HepG2 (cell line): ENCODE results near the gene AGAP4. TPM values are rescaled to one million over a fixed set of nuclear protein-coding genes. Genes with fewer than 3 reads are reported as not detected.
"Not testable (repeated sequence)": the region's sequence is repeated elsewhere in the genome, so short reads cannot be mapped to it uniquely, and the experiment has no call there.

Source experiments
- ATAC-seq: fragments of 200-7000 bp; cut with Tn5 transposase; 3 replicates; pipeline ENCODE4 v1.9.1; 2020; ENCODE audit warnings: mild to moderate bottlenecking, moderate library complexity
- Bru-seq: library from RNA; stranded (reverse); fragments of 400-500 nt; gene quantifications from one replicate; lab custom pipeline; 2021; lab: Mats Ljungman, UMichigan
- BruChase-seq, 2 experiments: library from RNA; stranded (reverse); fragments of 400-500 nt; gene quantifications; one replicate each; lab custom pipeline; 2021; lab: Mats Ljungman, UMichigan
- BruUV-seq: library from RNA; stranded (reverse); fragments of 400-500 nt; replicated peaks from 2 replicates; lab custom pipeline; 2021; lab: Mats Ljungman, UMichigan
- CTCF ChIA-PET: fragments of 300-600 bp; formaldehyde crosslinking; extraction: SDS; loops from one replicate; lab custom pipeline; 2021; ENCODE audit warnings: low total read pairs, inconsistent platforms, low intra/inter-chr PET ratio; lab: Yijun Ruan, JAX
- POLR2A ChIA-PET: fragments of 350-600 bp; sonication (Branson Sonifier 250); formaldehyde crosslinking; loops from one replicate; lab custom pipeline; 2020; ENCODE audit warnings: antibody characterized with exemption, inconsistent platforms; lab: Yijun Ruan, JAX
- DNase-seq: peaks from one replicate; pipeline ENCODE4 v3.0.0-alpha.2; 2015; ENCODE audit warnings: low spot score
- FAIRE-seq: peaks from 3 replicates; lab custom pipeline; 2011; peaks lifted over from hg19 to GRCh38; lab: Jason Lieb, UNC
- H2AFZ ChIP-seq: one replicate; pipeline ENCODE4 v1.6.1; 2011; ENCODE audit warnings: low read length, inconsistent platforms
- H3K27ac ChIP-seq: fragments of 300-600 bp; 3 replicates; pipeline ENCODE4 v1.8.0; 2011; ENCODE audit warnings: mixed run types, mild to moderate bottlenecking, mixed read lengths, low read length, inconsistent platforms; ENCODE audit not compliant: insufficient read depth; ENCODE audit errors: extremely low read length
- H3K27me3 ChIP-seq, 2 experiments: fragments of 200-600 bp in 1 of 2; 2 replicates in 1 of 2; 3 replicates in 1 of 2; pipeline versions ENCODE4 v1.6.0 to v1.8.0; 2011; ENCODE audit warnings: low read length in 2 of 2, mild to moderate bottlenecking in 2 of 2, moderate library complexity in 2 of 2, inconsistent platforms in 1 of 2; ENCODE audit not compliant: insufficient read depth in 2 of 2, control insufficient read depth in 1 of 2
- H3K36me3 ChIP-seq, 2 experiments: fragments of 200-600 bp in 1 of 2; replicated peaks in 1 of 2; 2 replicates in 1 of 2; 3 replicates in 1 of 2; pipeline versions ENCODE4 v1.5.1 to v1.8.0; 2011; ENCODE audit warnings: low read length in 2 of 2, inconsistent platforms in 1 of 2; ENCODE audit not compliant: insufficient read depth in 2 of 2, control insufficient read depth in 1 of 2
- H3K4me1 ChIP-seq: 2 replicates; pipeline ENCODE4 v1.5.1; 2012; ENCODE audit warnings: low read length, inconsistent platforms; ENCODE audit not compliant: insufficient read depth
- H3K4me2 ChIP-seq: 2 replicates; pipeline ENCODE4 v1.6.0; 2011; ENCODE audit warnings: low read depth, low read length, inconsistent platforms
- H3K4me3 ChIP-seq, 3 experiments: fragments of 200-600 bp in 1 of 3; sonication (generic), shearing (Covaris generic) in 1 of 3; replicated peaks in 1 of 3; 2 replicates each; pipeline ENCODE4 v1.5.1; 2011 to 2016; ENCODE audit warnings: low read length in 3 of 3, inconsistent platforms in 2 of 3, low read depth in 2 of 3, mild to moderate bottlenecking in 2 of 3, control low read depth in 1 of 3, mixed read lengths in 1 of 3; ENCODE audit not compliant: insufficient read depth in 1 of 3
- H3K79me2 ChIP-seq: one replicate; pipeline ENCODE4 v1.6.1; 2011; ENCODE audit warnings: low read length, inconsistent platforms; ENCODE audit not compliant: insufficient read depth
- H3K9ac ChIP-seq: 2 replicates; pipeline ENCODE4 v1.6.0; 2011; ENCODE audit warnings: mild to moderate bottlenecking, low read depth, low read length, inconsistent platforms; ENCODE audit not compliant: insufficient read depth
- H3K9me3 ChIP-seq: 2 replicates; pipeline ENCODE4 v1.5.1; 2012; ENCODE audit warnings: mild to moderate bottlenecking, low read length
- H4K20me1 ChIP-seq: 2 replicates; pipeline ENCODE4 v1.6.0; 2011; ENCODE audit warnings: inconsistent platforms, mild to moderate bottlenecking, low read length, moderate library complexity; ENCODE audit not compliant: insufficient read depth
- WGBS: methylation state at CpG from one replicate; pipeline ENCODE4 v1.1.6; 2017; ENCODE audit warnings: low lambda C conversion rate; 5-methylcytosine and 5-hydroxymethylcytosine counted together
- in situ Hi-C: cut with HindIII; loops from 2 replicates; pipeline ENCODE4 v1.10.0; 2017; ENCODE audit warnings: low pct_unique_long_range_greater_than_20kb; ENCODE audit not compliant: extremely low pct_ligation_motif_present
- intact Hi-C: fragments of 100-400 bp; cut with micrococcal nuclease; formaldehyde crosslinking; loops from one replicate; pipeline ENCODE4 v1.10.0; 2022; ENCODE audit not compliant: unreplicated experiment
- long read RNA-seq, 2 experiments: library from RNA in 1 of 2; library from polyadenylated mRNA in 1 of 2; stranded (forward) in 1 of 2; unstranded in 1 of 2; transcript quantifications; one replicate each; pipeline ENCODE4 v2.0.0, GENCODE V29; 2019 to 2022
- polyA minus RNA-seq, 3 experiments: library from RNA; depleted of rRNA, polyadenylated mRNA; stranded (reverse); fragments of >200 nt; gene quantifications; 2 replicates each; pipeline ENCODE4 v1.2.3, GENCODE V29; 2011; ENCODE audit warnings: low replicate concordance in 1 of 3
- polyA plus RNA-seq, 8 experiments: library from polyadenylated mRNA; depleted of rRNA in 3 of 8; stranded (reverse) in 7 of 8; unstranded in 1 of 8; fragments of >200 nt; fragmentation: Illumina TruSeq in 4 of 8; extraction: Trizol in 4 of 8; gene quantifications; 2 replicates each; pipeline versions ENCODE4 v1.2.1 to v1.2.3, GENCODE V29; 2011 to 2016; ENCODE audit warnings: low read depth in 4 of 8, missing spikeins in 1 of 8, mixed read lengths in 1 of 8; ENCODE audit not compliant: insufficient read depth in 1 of 8
- total RNA-seq, 5 experiments: library from RNA; depleted of rRNA; stranded (reverse); fragments of >200 nt; fragmentation: Illumina TruSeq; extraction: Trizol; gene quantifications; 2 replicates each; pipeline ENCODE4 v1.2.3, GENCODE V29; 2016; ENCODE audit warnings: low read depth in 1 of 5

AGAP4 gene
- total RNA-seq (2016; rRNA removed; fragmentation: Illumina TruSeq; extraction: Trizol) (5.8 and 11.0 TPM in 2 replicates), polyA plus RNA-seq (2011; rRNA removed) (31.9 and 38.3 TPM in 2 replicates), polyA minus RNA-seq (2011; rRNA and poly(A)+ RNA removed; ENCODE audit: low replicate concordance) (16.4 and 20.4 TPM in 2 replicates), Bru-seq, nascent RNA (percentile 65 among the genes with signal in this experiment), BruChase-seq, experiment 1, labeled RNA remaining after a 6-hour chase (percentile 75 among the genes with signal in this experiment), BruChase-seq, experiment 2, labeled RNA remaining after a 2-hour chase (percentile 76 among the genes with signal in this experiment)
- 15.2 and 16.7 TPM in 2 replicates for total RNA-seq (2016; cell fraction: cytosol; rRNA removed; fragmentation: Illumina TruSeq; extraction: Trizol; ENCODE audit: low read depth)
- 5.7 and 11.6 TPM in 2 replicates for total RNA-seq (2016; cell fraction: insoluble cytoplasmic fraction; rRNA removed; fragmentation: Illumina TruSeq; extraction: Trizol)
- 8.8 and 9.7 TPM in 2 replicates for total RNA-seq (2016; cell fraction: membrane; rRNA removed; fragmentation: Illumina TruSeq; extraction: Trizol)
- 15.5 and 20.6 TPM in 2 replicates for total RNA-seq (2016; cell fraction: nucleus; rRNA removed; fragmentation: Illumina TruSeq; extraction: Trizol)
- polyA plus RNA-seq (2011; cell fraction: cytosol; rRNA removed), result 10.4 and 10.5 TPM in 2 replicates
- 78.2 and 88.1 TPM in 2 replicates for polyA plus RNA-seq (2011; cell fraction: nucleus; rRNA removed)
- polyA plus RNA-seq (2012), result 17.2 and 19.0 TPM in 2 replicates
- polyA plus RNA-seq (2016; cell fraction: cytosol; fragmentation: Illumina TruSeq; extraction: Trizol; ENCODE audit: low read depth), result 1.7 and 2.1 TPM in 2 replicates
- polyA plus RNA-seq (2016; cell fraction: insoluble cytoplasmic fraction; fragmentation: Illumina TruSeq; extraction: Trizol; ENCODE audit: low read depth), result 7.5 and 8.3 TPM in 2 replicates
- polyA plus RNA-seq (2016; cell fraction: membrane; fragmentation: Illumina TruSeq; extraction: Trizol; ENCODE audit: low read depth), result 3.5 and 4.2 TPM in 2 replicates
- 93.4 and 103 TPM in 2 replicates for polyA plus RNA-seq (2016; cell fraction: nucleus; fragmentation: Illumina TruSeq; extraction: Trizol; ENCODE audit: insufficient read depth, low read depth)
- 4.4 and 8.4 TPM in 2 replicates for polyA minus RNA-seq (2011; cell fraction: cytosol; rRNA and poly(A)+ RNA removed)
- polyA minus RNA-seq (2011; cell fraction: nucleus; rRNA and poly(A)+ RNA removed), result 22.3 and 32.9 TPM in 2 replicates
- long read RNA-seq, experiment 1, partial matches to known transcripts, result 0 of 2 reads
- long read RNA-seq, experiment 1, other reads (novel, unspliced or antisense), result 2 of 2 reads
- long read RNA-seq, experiment 2, partial matches to known transcripts, result 0 of 2 reads
- long read RNA-seq, experiment 2, other reads (novel, unspliced or antisense), result 2 of 2 reads

DNA sequence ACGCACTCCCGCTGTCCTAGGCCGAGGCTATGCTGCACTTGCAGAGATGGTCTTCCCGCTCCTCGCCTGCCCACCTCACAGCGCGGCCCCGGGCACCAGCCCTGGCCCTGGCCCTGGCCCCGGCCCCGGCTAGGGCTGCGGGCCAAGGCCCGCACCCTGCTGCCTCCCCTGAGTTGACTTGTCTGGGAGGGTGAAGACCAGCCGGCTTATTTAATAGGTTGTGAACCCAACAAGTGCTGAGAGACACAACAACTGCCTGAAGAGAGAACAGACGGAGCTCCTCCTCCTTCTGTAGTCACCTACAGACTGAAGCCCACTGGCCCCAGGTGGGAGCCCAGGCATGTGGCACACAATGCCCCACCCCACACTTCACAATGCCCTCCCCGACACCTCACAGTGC is at the start of gene AGAP4:
TSS of gene AGAP4 (minus strand) at position 101 of the 400 bp plus-strand sequence. CDS start 153 bp downstream, outside the sequence.
- H3K79me2 ChIP-seq, H4K20me1 ChIP-seq, H3K27me3 ChIP-seq, H3K9me3 ChIP-seq, H3K9ac ChIP-seq, DNase-seq, H2AFZ ChIP-seq, FAIRE-seq, intact Hi-C loops, in situ Hi-C loops, H3K27ac ChIP-seq, H3K4me1 ChIP-seq, CTCF ChIA-PET, H3K4me3 ChIP-seq, H3K4me2 ChIP-seq, H3K36me3 ChIP-seq, ATAC-seq, POLR2A ChIA-PET, BruUV-seq: not testable (repeated sequence)
- 60% methylated on average over 1 of the region's 15 CpGs for WGBS

GRCh38 chr10:45890721-45891120 is 43.4 kb upstream of the AGAP4 start:
- POLR2A ChIA-PET, in situ Hi-C loops, H3K4me3 ChIP-seq, H3K9me3 ChIP-seq, H3K4me1 ChIP-seq, H3K79me2 ChIP-seq, H3K36me3 ChIP-seq, intact Hi-C loops, H4K20me1 ChIP-seq, CTCF ChIA-PET, H3K27me3 ChIP-seq, ATAC-seq, H3K4me2 ChIP-seq, DNase-seq, H2AFZ ChIP-seq, BruUV-seq, H3K27ac ChIP-seq, FAIRE-seq, H3K9ac ChIP-seq: not testable (repeated sequence)
- WGBS, result 100% methylated on average over 4 of the region's 4 CpGs

DNA sequence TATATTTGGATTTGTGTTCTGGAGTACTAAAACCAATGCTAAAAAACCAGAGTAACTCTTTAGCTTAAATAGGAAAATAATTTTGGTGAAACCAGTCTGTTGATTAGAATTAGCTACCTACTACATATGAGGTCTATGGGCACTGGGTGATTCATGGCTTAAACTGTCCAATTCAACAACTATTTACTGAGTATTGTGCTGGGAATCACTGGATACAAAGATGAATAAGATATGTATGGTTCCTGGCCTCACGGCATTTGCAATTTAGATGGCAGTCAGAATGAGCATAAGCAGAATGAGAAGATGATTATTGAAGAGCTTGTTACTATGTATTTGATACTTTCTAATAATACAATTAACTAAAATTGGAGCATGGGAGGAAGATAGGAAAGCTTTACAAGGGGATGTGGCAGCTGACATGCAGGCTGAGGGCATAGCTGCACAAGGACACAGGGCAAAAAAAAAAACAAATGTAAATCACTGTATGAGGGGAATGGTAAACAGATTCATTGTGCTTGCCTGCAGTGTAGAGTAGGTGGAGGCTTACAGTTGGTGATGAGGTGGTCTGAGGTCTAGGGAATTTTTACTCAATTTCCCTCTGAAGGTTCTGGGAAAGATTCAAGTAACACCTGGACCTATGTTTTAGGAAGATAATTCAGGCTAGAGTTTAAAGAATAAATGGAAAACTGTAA is 42.4 kb upstream of the AGAP4 start:
- H3K4me1 ChIP-seq, POLR2A ChIA-PET, ATAC-seq, H3K9me3 ChIP-seq, H2AFZ ChIP-seq, H3K27ac ChIP-seq, H3K4me3 ChIP-seq, H3K4me2 ChIP-seq, CTCF ChIA-PET, H3K9ac ChIP-seq, in situ Hi-C loops, intact Hi-C loops, H3K27me3 ChIP-seq, H4K20me1 ChIP-seq, DNase-seq, BruUV-seq, H3K79me2 ChIP-seq, FAIRE-seq, H3K36me3 ChIP-seq: not testable (repeated sequence)
- 100% methylated on average over 1 of the region's 1 CpG for WGBS
